Calu3 (cell line): ENCODE measurements around the gene KIAA0586. TPM values are rescaled to one million over a fixed set of nuclear protein-coding genes. Genes with fewer than 3 reads are reported as not detected.

Experiments used
- BruUV-seq: library from RNA; stranded (reverse); fragments of 400-500 nt; replicated peaks from 2 replicates; lab custom pipeline; 2021; lab: Mats Ljungman, UMichigan
- CTCF ChIA-PET: fragments of 300-600 bp; sonication (Branson Sonifier 250); formaldehyde crosslinking; loops from one replicate; lab custom pipeline; 2022; ENCODE audit warnings: antibody characterized with exemption; lab: Charles Lee
- DNase-seq: peaks from one replicate; pipeline ENCODE4 v3.0.0; 2022
- H3K27ac Mint-ChIP-seq: one replicate; pipeline ENCODE4 v1.8.0; 2022; ENCODE audit warnings: mixed read lengths; ENCODE audit not compliant: unreplicated experiment
- H3K27me3 Mint-ChIP-seq: one replicate; pipeline ENCODE4 v1.8.0; 2022; ENCODE audit warnings: mixed read lengths; ENCODE audit not compliant: unreplicated experiment
- H3K36me3 Mint-ChIP-seq: one replicate; pipeline ENCODE4 v1.8.0; 2022; ENCODE audit warnings: mild to moderate bottlenecking, moderate library complexity, mixed read lengths; ENCODE audit not compliant: insufficient read depth, unreplicated experiment
- H3K4me1 Mint-ChIP-seq: one replicate; pipeline ENCODE4 v1.8.0; 2022; ENCODE audit warnings: mild to moderate bottlenecking, low read depth, mixed read lengths; ENCODE audit not compliant: unreplicated experiment
- H3K4me3 Mint-ChIP-seq: one replicate; pipeline ENCODE4 v1.8.0; 2022; ENCODE audit warnings: mild to moderate bottlenecking, low read depth, moderate library complexity, mixed read lengths; ENCODE audit not compliant: unreplicated experiment
- H3K9me3 Mint-ChIP-seq: one replicate; pipeline ENCODE4 v1.8.0; 2022; ENCODE audit warnings: low read depth, mixed read lengths; ENCODE audit not compliant: unreplicated experiment
- CTCF ChIP-seq: fragments of 200-600 bp; IDR thresholded peaks from one replicate; pipeline ENCODE4 v1.8.0; 2022; ENCODE audit warnings: antibody characterized with exemption; ENCODE audit not compliant: unreplicated experiment
- intact Hi-C: fragments of 100-400 bp; cut with micrococcal nuclease; formaldehyde crosslinking; loops from one replicate; pipeline ENCODE4 v1.10.0; 2022; ENCODE audit not compliant: unreplicated experiment
- total RNA-seq: library from RNA; stranded (reverse); gene quantifications from 2 replicates; pipeline ENCODE4 v1.2.3, GENCODE V29; 2022

The KIAA0586 gene
- total RNA-seq, 1 experiment from 2014 or later, result 19.3 TPM

- intact Hi-C loops, result loop anchor here (5.0 kb wide), 1 partner anchor 289 kb away; no protein-coding TSS in a partner anchor
- no peaks in the 10 kb centered on the region for H3K27me3 Mint-ChIP-seq
- peaks cover 16% of the 10 kb centered on the region for H3K36me3 Mint-ChIP-seq
- peak; percentile 85 for TF ChIP-seq CTCF
- no TSS peak for BruUV-seq
- peak; percentile 80 for DNase-seq
- H3K9me3 Mint-ChIP-seq, result no peaks in the 10 kb centered on the region
- CTCF ChIA-PET, result interaction anchor here (1.2 to 1.7 kb wide), 2 partner anchors 9 to 98 kb away, joined by 4 to 5 read pairs; partner anchors contain the start of gene ARID4A
- H3K4me3 Mint-ChIP-seq, result peak within 1 kb of the TSS; percentile 71
- H3K4me1 Mint-ChIP-seq, result peaks cover 7% of the 10 kb centered on the region
- no peak within 1 kb of the TSS for H3K27ac Mint-ChIP-seq
Observed at GRCh38 chr14:58395812-58396788, 31.4 kb upstream of the KIAA0586 start, which contains the start of gene TOMM20L. Gene TOMM20L, plus strand, starts transcription at chr14:58395930. Its CDS starts 28 bp downstream, at chr14:58395958.

- H3K36me3 Mint-ChIP-seq, result peaks cover 16% of the 10 kb centered on the region
- CTCF ChIA-PET, result no interaction called here
- BruUV-seq, result no TSS peak
- H3K27me3 Mint-ChIP-seq, result no peaks in the 10 kb centered on the region
- no peak for TF ChIP-seq CTCF
- intact Hi-C loops, result loop anchor here (5.0 kb wide), 1 partner anchor 290 kb away; no protein-coding TSS in a partner anchor
- DNase-seq, result no peak
- H3K9me3 Mint-ChIP-seq, result no peaks in the 10 kb centered on the region
- H3K27ac Mint-ChIP-seq, result no peak overlapping the region
- H3K4me3 Mint-ChIP-seq, result no peak overlapping the region
- peaks cover 7% of the 10 kb centered on the region for H3K4me1 Mint-ChIP-seq
Observed at GRCh38 chr14:58397156-58397555, 30.4 kb upstream of the KIAA0586 start.

GRCh38 chr14:58398495-58398894 lies 29.0 kb upstream of the KIAA0586 start:
- no TSS peak for BruUV-seq
- no peaks in the 10 kb centered on the region for H3K27me3 Mint-ChIP-seq
- CTCF ChIA-PET, result no interaction called here

More at GRCh38 chr14:58398495-58398894, 29.0 kb upstream of the KIAA0586 start:
- no peak for TF ChIP-seq CTCF
- DNase-seq, result no peak
- H3K9me3 Mint-ChIP-seq, result no peaks in the 10 kb centered on the region
- H3K4me1 Mint-ChIP-seq, result peaks cover 7% of the 10 kb centered on the region
- intact Hi-C loops, result loop anchor here (5.0 kb wide), 1 partner anchor 291 kb away; no protein-coding TSS in a partner anchor
- peaks cover 16% of the 10 kb centered on the region for H3K36me3 Mint-ChIP-seq
- no peak overlapping the region for H3K4me3 Mint-ChIP-seq
- no peak overlapping the region for H3K27ac Mint-ChIP-seq
